Stimulated activated memory B cell treated with anti-CD40 and anti-IgM and Interleukin-4, amounts not matched to agents 10 μg/mL and 1 μg/mL and 100 μg/mL, for 72 hours (primary cell): ENCODE results near the gene AHNAK.
"Not testable (repeated sequence)": the region's sequence is repeated elsewhere in the genome, so short reads cannot be mapped to it uniquely, and the experiment has no call there.

Experiments used
- ATAC-seq: fragments of 150-1000 bp; cut with Tn5 transposase; 2 replicates; pipeline ENCODE4 v1.10.0; 2021
- H3K27ac Mint-ChIP-seq: one replicate; pipeline ENCODE4 v1.8.0; 2022; ENCODE audit warnings: mild to moderate bottlenecking, mixed read lengths
- H3K27me3 Mint-ChIP-seq: one replicate; pipeline ENCODE4 v1.8.0; 2022; ENCODE audit warnings: mixed read lengths
- H3K36me3 Mint-ChIP-seq: one replicate; pipeline ENCODE4 v1.8.0; 2022; ENCODE audit warnings: mixed read lengths
- H3K4me1 Mint-ChIP-seq: one replicate; pipeline ENCODE4 v1.8.0; 2022; ENCODE audit warnings: mixed read lengths
- H3K4me3 Mint-ChIP-seq: one replicate; pipeline ENCODE4 v1.8.0; 2022; ENCODE audit warnings: mild to moderate bottlenecking, moderate library complexity, mixed read lengths
- H3K9me3 Mint-ChIP-seq: one replicate; pipeline ENCODE4 v1.8.0; 2022; ENCODE audit warnings: mixed read lengths

Gene AHNAK

DNA sequence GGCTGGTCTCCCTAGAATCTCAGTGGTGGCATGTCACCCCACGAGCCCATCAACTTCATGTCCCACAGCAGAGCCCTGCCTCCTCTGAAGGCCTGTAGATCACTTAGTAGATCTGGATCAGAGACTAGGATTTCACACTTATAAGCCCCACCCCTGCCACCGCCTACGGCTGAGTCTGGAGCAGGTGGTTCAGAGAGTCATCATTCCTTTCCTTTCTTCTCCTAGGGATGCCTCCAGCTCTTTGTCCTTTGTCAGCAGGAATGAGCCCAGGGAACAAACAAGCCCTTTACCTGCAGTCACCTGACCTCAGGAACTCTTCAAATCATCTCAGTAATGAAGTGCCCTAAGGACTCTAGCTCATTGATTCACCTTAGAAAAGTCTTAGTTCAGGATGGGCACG, 90.0 kb downstream of the AHNAK start:
- no peaks in the 10 kb centered on the region for H3K9me3 Mint-ChIP-seq
- H3K27ac Mint-ChIP-seq: no peak overlapping the region
- no peaks in the 10 kb centered on the region for H3K36me3 Mint-ChIP-seq

DNA sequence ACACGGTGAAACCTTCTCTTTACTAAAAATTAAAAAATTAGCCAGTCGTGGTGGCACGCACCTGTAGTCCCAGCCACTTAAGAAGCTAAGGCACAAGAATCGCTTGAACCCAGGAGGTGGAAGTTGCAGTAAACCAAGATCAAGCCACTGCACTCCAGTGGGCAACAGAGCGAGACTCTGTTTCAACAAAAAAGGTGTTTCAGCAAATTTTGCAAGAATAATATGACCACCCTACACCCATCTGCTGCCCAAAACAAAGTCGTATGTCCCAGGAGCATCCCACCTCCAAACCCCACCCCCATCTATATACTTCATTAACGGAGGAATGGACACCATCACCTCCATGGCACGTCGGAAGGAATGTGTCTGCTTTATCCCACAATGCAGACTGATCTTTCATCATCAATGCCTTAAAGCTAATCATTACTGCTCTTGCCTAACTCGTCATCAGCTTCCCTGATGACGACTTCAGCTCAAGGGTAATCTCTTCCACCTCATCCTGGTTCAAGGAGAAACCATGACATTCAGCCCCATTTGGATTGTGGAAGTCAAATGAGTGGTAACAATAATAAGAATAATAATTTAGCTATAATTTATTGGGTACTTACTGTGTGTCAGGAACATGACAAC, 93.7 kb downstream of the AHNAK start:
- Mint-ChIP-seq H3K36me3 (no peaks in the 10 kb centered on the region), H3K27me3 (no peaks in the 10 kb centered on the region), H3K9me3 (no peaks in the 10 kb centered on the region), H3K4me3 (no peak overlapping the region), H3K27ac (no peak overlapping the region), H3K4me1 (peaks cover 5% of the 10 kb centered on the region)
- ATAC-seq: no peak

More for the DNA sequence above, 90.0 kb downstream of the AHNAK start:
- H3K4me3 Mint-ChIP-seq: no peak overlapping the region
- no peaks in the 10 kb centered on the region for H3K27me3 Mint-ChIP-seq
- no peak for ATAC-seq
- H3K4me1 Mint-ChIP-seq: peaks cover 5% of the 10 kb centered on the region

DNA sequence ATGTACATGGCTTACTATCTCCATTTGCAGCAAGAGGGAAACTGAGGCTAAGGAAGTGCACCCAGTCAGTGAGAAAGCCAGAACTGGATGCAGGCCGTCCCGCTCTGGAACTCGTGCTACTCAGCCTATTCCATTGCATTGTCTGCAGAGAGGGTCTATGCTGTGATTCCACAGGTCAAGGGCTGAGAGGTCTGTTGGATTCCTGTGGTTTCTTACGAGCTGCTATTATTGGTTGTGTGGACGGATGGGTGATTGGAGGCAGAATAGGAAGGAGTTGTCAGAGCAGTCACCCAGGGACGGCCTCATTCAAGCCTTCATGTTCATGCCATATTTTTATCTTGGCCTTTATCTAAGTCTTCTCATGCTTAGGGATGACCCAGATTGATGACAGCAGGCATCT, 94.3 kb downstream of the AHNAK start:
- Mint-ChIP-seq H3K9me3 (no peaks in the 10 kb centered on the region), H3K4me1 (peaks cover 2% of the 10 kb centered on the region), H3K27ac (no peak overlapping the region), H3K36me3 (no peaks in the 10 kb centered on the region), H3K4me3 (no peak overlapping the region), H3K27me3 (no peaks in the 10 kb centered on the region)
- ATAC-seq: no peak

DNA sequence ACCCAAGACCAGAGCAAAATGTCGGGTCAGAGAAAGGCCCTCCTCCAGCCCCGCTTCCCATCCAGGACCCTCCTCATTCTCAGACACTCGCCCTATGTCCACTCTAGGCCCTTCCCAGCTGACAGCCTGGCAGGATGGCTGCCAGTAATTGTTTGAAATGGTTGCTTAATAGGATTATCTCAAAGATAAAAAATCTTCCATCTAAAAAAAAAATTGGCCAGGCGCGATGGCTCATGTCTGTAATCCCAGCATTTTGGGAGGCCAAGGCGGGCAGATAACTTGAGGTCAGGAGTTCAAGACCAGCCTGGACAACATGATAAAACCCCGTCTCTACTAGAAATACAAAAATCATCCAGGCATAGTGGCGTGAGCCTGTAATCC, 95.4 kb downstream of the AHNAK start:
- no peak overlapping the region for H3K27ac Mint-ChIP-seq
- H3K9me3 Mint-ChIP-seq: no peaks in the 10 kb centered on the region
- no peak overlapping the region for H3K4me3 Mint-ChIP-seq
- H3K4me1 Mint-ChIP-seq: no peaks in the 10 kb centered on the region
- no peaks in the 10 kb centered on the region for H3K36me3 Mint-ChIP-seq
- H3K27me3 Mint-ChIP-seq: no peaks in the 10 kb centered on the region
- ATAC-seq: no peak

DNA sequence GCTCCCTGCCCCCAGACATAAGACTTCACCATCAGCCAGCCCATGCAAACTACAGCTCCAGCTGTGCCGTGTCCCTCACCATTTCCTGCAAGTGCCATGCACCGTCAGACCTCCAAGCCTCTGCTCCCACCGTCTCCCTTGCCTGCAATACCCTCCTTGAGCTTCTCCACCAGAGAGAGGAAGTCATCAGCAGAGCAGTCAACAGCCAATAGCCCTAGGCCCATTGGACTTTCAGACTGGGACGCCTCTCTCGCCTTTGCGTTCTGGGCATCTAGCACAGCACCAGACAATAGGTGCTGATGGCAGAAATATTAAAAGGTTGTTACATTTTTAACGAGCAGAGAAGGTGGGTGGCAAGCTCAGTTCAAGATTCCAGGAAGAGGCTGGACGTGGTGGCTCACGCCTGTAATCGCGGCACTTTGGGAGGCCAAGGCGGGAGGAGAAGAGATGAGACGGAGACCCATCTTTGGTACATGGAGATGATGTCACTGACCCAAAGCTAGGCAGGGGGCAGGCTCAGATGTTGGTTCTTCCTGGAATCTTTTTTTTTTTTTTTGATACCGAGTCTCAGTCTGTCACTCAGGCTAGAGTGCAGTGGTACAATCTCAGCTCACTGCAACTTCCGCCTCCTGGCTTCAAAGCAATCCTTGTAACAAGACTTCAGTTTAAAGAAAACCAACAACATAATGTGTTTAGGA, 95.9 kb downstream of the AHNAK start:
- Mint-ChIP-seq H3K27ac (no peak overlapping the region), H3K9me3 (no peaks in the 10 kb centered on the region), H3K27me3 (no peaks in the 10 kb centered on the region), H3K4me3 (no peak overlapping the region), H3K36me3 (no peaks in the 10 kb centered on the region), H3K4me1 (no peaks in the 10 kb centered on the region)
- ATAC-seq: no peak

DNA sequence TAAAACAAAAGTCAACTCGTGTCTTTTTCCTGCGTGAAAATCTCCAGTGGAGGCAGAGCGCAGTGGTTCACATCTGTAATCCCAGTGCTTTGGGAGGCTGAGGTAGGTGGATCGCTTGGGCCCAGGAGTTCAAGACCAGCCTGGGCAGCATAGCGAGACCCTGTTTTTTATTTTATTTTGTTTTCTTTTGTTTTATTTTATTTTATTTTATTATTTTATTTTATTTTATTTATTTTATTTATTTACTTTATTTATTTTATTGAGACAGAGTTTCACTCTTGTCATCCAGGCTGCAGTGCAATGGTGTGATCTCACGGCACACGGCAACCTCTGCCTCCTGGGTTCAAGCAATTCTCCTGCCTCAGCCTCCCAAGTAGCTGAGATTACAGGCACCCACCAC, 96.7 kb downstream of the AHNAK start:
- H3K36me3 Mint-ChIP-seq, H3K27me3 Mint-ChIP-seq, H3K9me3 Mint-ChIP-seq, H3K4me3 Mint-ChIP-seq, H3K4me1 Mint-ChIP-seq, H3K27ac Mint-ChIP-seq, ATAC-seq: not testable (repeated sequence)

DNA sequence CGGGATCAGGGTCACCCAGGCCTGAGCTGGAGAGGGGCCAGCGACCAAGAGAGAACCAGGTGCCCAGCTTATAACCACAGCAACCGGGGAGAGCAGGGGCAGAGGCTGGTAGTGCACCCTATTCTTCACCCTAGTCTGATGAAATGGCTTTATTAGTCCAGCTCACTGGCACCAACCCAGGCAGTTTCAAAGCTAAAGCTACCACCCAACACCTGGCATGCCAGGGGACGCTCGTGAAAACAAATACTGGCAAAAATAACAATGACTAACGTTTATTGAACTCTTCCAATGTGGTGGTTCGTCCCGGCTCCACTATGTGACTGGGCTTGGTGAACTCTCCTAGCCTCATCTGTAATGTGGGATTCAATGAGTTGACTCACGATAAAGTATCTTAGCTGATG, 97.2 kb downstream of the AHNAK start:
- Mint-ChIP-seq H3K27me3 (no peaks in the 10 kb centered on the region), H3K4me1 (peaks cover 7% of the 10 kb centered on the region), H3K4me3 (no peak overlapping the region), H3K9me3 (no peaks in the 10 kb centered on the region), H3K27ac (no peak overlapping the region), H3K36me3 (no peaks in the 10 kb centered on the region)
- no peak for ATAC-seq

DNA sequence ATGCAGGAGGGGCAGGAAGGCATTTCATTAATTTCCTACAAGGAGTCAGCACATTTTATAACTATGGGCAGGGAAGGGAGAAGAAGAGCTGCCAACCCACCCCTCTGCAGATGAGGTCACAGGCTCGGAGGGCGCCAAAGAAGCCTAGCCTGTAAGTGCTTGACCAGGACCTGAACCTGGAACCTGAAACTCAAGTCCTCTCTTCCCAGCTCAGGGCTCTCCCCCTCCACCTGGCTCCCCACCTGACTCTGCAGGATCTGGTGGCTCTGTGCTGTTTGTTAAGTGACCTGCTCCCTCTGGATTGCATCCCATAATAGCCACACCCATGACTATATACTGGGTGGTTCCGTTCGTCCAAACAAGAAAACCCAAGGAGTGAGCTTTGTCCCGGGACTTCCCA, 100.5 kb downstream of the AHNAK start:
- no peak for ATAC-seq
- H3K36me3 Mint-ChIP-seq: no peaks in the 10 kb centered on the region
- no peaks in the 10 kb centered on the region for H3K9me3 Mint-ChIP-seq
- H3K27me3 Mint-ChIP-seq: no peaks in the 10 kb centered on the region
- peak overlapping the region; percentile 2 for H3K27ac Mint-ChIP-seq
- H3K4me1 Mint-ChIP-seq: peaks cover 20% of the 10 kb centered on the region
- no peak overlapping the region for H3K4me3 Mint-ChIP-seq

DNA sequence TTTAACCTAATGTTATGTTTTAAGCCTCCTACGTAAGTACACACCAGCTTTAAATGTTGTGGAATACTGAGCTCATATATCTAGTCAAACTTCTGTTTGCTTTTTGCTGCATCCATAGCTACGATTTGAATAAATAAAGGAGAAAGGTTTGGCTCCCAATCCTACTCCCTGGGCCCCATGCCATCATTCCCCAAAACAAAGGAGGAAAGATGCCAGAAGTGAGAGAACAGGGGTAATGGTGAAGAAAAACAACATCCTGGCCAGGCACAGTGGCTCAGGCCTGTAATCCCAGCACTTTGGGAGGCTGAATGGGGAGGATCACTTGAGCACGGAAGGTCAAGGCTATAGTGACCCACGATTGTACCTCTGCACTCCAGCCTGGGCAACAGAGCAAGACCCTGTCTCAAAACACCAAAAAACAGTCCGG, 101.3 kb downstream of the AHNAK start:
- Mint-ChIP-seq H3K4me1 (peaks cover 20% of the 10 kb centered on the region), H3K36me3 (no peaks in the 10 kb centered on the region), H3K9me3 (no peaks in the 10 kb centered on the region), H3K27ac (peak overlapping the region; percentile 95), H3K27me3 (no peaks in the 10 kb centered on the region), H3K4me3 (no peak overlapping the region)
- ATAC-seq: no peak

DNA sequence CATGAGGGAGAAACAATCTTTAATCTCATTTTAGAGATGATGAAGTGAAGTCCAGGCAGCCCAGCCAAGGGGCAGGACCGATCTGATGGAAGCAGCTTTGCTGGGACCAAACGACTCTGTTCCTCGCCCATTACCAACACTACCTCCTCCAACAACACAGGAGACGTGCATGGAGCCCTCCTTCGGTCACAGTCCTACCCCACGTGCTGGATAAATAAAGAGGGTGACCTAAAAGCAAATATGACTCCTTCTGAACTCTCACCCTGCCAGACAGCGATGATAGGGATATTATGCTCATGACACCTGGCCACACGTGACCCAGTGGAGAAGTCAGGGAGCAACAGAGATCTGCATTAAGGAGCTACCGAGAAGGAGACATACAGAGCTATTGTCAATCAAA, 101.8 kb downstream of the AHNAK start:
- Mint-ChIP-seq H3K4me3 (peak overlapping the region; percentile 92), H3K36me3 (no peaks in the 10 kb centered on the region), H3K27ac (peak overlapping the region; percentile 95), H3K9me3 (no peaks in the 10 kb centered on the region), H3K4me1 (peaks cover 23% of the 10 kb centered on the region), H3K27me3 (no peaks in the 10 kb centered on the region)
- ATAC-seq: no peak

DNA sequence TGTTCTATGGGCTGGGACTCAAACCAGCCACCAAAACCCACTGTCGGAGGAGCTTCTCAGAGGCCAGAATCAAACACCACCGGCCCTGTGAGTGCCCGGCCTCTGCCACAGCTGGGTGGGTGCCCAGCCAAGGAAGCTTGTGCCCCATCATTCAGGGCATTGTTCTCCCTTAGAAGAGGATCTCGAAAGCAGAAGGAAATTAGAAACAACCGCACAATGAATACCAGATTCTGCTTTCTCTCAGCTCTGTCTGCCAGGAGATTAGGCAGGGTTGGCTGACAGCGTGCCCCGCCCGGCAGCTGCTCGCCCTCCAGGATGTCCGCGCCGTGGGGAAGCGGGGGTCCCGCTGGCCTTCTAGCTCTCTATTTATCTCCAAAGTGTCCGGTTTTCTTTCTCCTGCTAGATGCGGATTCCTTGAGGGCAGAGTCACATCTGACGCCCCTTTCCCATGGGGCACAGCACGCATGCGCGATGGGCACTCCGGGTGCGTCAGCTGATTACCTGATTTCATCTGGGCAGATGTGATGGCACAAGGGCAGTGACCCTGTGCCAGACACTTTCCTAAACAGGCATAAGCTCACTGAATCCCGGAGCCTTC, 102.3 kb downstream of the AHNAK start:
- ATAC-seq: peak; percentile 91
- peak overlapping the region; percentile 92 for H3K4me3 Mint-ChIP-seq
- no peaks in the 10 kb centered on the region for H3K9me3 Mint-ChIP-seq
- H3K27me3 Mint-ChIP-seq: no peaks in the 10 kb centered on the region
- H3K4me1 Mint-ChIP-seq: peaks cover 26% of the 10 kb centered on the region
- peak overlapping the region; percentile 95 for H3K27ac Mint-ChIP-seq
- no peaks in the 10 kb centered on the region for H3K36me3 Mint-ChIP-seq

DNA sequence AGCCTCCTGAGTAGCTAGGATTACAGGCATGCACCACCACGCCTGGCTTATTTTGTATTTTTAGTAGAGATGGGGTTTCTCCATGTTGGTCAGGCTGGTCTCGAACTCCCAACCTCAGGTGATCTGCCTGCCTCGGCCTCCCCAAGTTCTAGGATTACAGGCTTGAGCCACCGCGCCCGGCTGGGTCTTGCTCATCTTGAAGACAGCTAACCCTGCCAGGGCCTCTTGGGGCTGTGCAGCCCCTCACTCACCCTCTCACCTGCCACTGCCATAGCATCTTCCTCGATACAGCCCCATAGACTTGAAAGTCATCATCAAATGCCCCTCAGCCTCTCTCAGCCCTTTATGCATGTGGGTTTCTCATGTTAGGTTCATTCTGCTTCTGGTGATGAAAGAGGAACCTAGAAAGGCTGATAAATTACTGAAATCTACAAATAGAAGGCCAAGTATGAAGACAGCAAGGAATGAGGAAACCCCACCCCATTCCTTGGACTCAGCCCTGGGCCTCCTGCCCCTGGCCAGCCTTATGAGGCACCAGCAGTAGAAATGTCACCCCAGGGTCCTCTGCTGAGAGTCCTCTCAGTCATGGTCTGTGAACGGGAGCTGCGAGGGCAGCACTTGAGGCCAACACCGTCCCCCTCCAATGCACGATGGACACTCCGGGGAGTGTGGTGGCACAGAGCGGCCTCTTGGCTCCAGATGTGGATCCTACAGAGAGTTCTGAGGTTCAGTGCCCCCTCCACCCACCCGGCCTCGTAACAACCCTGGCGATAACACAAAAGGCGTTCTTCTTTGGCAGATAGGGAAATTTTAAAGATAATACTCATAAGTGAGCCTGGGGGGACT, 103.0 kb downstream of the AHNAK start:
- Mint-ChIP-seq H3K4me3 (peak overlapping the region; percentile 92), H3K27ac (peak overlapping the region; percentile 95)

DNA sequence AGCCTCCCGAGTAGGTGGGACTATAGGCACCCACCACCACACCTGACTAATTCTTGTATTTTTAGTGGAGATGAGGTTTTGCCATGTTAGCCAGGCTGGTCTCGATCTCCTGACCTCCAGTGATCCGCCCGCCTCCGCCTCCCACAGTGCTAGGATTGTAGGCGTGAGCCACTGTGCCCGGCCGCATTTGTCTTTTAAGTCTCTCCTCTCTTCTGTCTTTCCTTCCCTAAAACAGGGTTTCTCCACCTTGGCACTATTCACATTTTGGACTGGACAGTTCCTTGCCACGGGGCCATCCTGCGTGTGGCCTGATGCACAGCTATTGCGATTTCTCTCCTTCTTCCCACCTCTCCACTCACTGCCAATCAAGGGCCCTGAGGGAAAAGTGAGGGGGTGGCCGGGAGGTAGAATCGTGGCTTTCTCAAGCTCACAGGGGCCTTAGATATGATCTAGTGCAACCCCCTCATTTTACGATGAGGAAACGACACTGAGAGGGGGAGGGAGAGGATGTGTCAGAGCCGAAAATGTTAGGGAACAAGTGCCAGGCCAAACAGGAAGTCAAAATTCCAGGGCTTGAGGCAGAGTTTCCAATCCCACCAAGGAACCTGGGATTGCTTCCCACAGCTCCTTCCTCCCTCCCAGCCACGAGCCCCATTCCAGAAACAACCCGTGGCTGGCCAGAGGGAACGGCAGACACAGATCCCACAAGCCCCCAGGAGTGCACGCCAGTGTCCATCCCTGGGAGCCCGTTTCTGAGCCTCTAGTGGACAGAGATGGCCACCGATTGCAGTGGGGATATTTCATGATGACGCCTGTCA, 106.6 kb downstream of the AHNAK start:
- Mint-ChIP-seq H3K4me1 (peaks cover 37% of the 10 kb centered on the region), H3K4me3 (no peak overlapping the region), H3K27ac (peak overlapping the region; percentile 37), H3K27me3 (no peaks in the 10 kb centered on the region), H3K36me3 (no peaks in the 10 kb centered on the region), H3K9me3 (no peaks in the 10 kb centered on the region)
- no peak for ATAC-seq

More for the DNA sequence above, 103.0 kb downstream of the AHNAK start:
- Mint-ChIP-seq H3K36me3 (no peaks in the 10 kb centered on the region), H3K27me3 (no peaks in the 10 kb centered on the region), H3K4me1 (peaks cover 26% of the 10 kb centered on the region), H3K9me3 (no peaks in the 10 kb centered on the region)
- ATAC-seq: peak; percentile 55

DNA sequence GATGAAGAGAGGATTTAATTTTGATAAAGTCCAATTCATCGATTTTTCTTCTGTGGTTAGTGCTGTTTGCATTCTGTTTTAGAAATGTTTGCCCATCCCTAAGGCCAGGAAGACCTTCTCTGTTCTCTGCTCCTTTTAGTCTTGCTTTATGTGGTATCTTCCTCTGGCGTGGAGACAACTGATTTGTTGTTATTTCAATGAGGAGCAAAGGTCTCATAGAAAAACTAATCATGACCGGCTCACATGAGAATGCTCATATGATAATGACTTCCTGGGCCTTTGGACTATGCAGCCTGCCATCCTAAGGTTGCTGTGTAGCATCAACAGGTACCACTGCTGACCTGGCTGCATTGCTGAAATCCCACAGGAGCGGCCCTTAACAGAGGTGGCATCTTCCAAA, 108.0 kb downstream of the AHNAK start:
- Mint-ChIP-seq H3K4me1 (peaks cover 37% of the 10 kb centered on the region), H3K27ac (no peak overlapping the region), H3K4me3 (no peak overlapping the region), H3K9me3 (no peaks in the 10 kb centered on the region), H3K36me3 (no peaks in the 10 kb centered on the region), H3K27me3 (no peaks in the 10 kb centered on the region)
- ATAC-seq: no peak

DNA sequence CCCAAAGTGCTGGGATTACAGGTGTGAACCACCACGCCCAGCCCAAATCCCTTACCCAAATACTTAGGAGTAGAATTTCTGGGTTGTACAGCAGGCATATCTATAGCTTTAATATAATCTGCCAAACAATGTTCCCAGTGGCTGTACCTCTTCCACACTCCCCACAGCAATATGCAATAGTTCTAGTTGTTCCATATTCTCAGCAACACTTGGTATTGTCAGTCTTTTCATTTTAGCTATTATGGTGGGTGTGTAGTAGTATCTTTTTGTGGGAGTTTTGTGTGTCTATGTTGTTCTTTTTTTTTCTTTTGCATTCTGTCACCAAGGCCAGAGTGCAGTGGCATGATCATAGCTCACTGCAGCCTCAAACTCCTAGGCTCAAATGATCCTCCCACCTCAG, 109.0 kb downstream of the AHNAK start:
- H3K4me3 Mint-ChIP-seq: no peak overlapping the region
- ATAC-seq: no peak

More for the DNA sequence above, 109.0 kb downstream of the AHNAK start:
- H3K27me3 Mint-ChIP-seq: no peaks in the 10 kb centered on the region
- no peaks in the 10 kb centered on the region for H3K36me3 Mint-ChIP-seq
- peaks cover 39% of the 10 kb centered on the region for H3K4me1 Mint-ChIP-seq
- no peak overlapping the region for H3K27ac Mint-ChIP-seq
- no peaks in the 10 kb centered on the region for H3K9me3 Mint-ChIP-seq
